Caco-2 (cell line): Measurements from ENCODE around the gene CARHSP1. TPM values are rescaled to one million over a fixed set of nuclear protein-coding genes. Genes with fewer than 3 reads are reported as not detected.
"Not testable (repeated sequence)": the region's sequence is repeated elsewhere in the genome, so short reads cannot be mapped to it uniquely, and the experiment has no call there.

Experiments
- Bru-seq: library from RNA; stranded (reverse); fragments of 400-500 nt; gene quantifications from one replicate; lab custom pipeline; 2021; lab: Mats Ljungman, UMichigan
- BruChase-seq, 2 experiments: library from RNA; stranded (reverse); fragments of 400-500 nt; gene quantifications; one replicate each; lab custom pipeline; 2021; lab: Mats Ljungman, UMichigan
- BruUV-seq: library from RNA; stranded (reverse); fragments of 400-500 nt; replicated peaks from 2 replicates; lab custom pipeline; 2021; lab: Mats Ljungman, UMichigan
- CTCF ChIA-PET: fragments of 300-600 bp; sonication (Branson Sonifier 250); formaldehyde crosslinking; loops from one replicate; lab custom pipeline; 2022; ENCODE audit warnings: antibody characterized with exemption; lab: Charles Lee
- POLR2A ChIA-PET: fragments of 300-600 bp; sonication (Branson Sonifier 250); formaldehyde crosslinking; loops from one replicate; lab custom pipeline; 2022; ENCODE audit warnings: antibody characterized with exemption; lab: Charles Lee
- DNase-seq, 2 experiments: peaks; one replicate each; pipeline versions ENCODE4 v3.0.0 to v3.0.0-alpha.2; 2020 to 2022
- H3K27me3 ChIP-seq: replicated peaks from 2 replicates; pipeline ENCODE4 v1.6.0; 2011; ENCODE audit warnings: low read length; ENCODE audit not compliant: control insufficient read depth, insufficient read depth
- H3K36me3 ChIP-seq: 2 replicates; pipeline ENCODE4 v1.5.1; 2011; ENCODE audit warnings: low read length; ENCODE audit not compliant: control insufficient read depth, insufficient read depth
- H3K4me1 ChIP-seq: fragments of 250-450 bp; sonication (Bioruptor Pico); 2 replicates; pipeline ENCODE4 v1.5.1; 2020; ENCODE audit warnings: mild to moderate bottlenecking
- H3K4me3 ChIP-seq: 2 replicates; pipeline ENCODE4 v1.5.1; 2011; ENCODE audit warnings: low read depth, mild to moderate bottlenecking, control low read depth, low read length
- H3K9me3 ChIP-seq: fragments of 250-450 bp; sonication (Bioruptor Pico); 2 replicates; pipeline ENCODE4 v1.5.1; 2020; ENCODE audit warnings: mild to moderate bottlenecking, moderate library complexity
- H3K27ac Mint-ChIP-seq: one replicate; pipeline ENCODE4 v1.8.0; 2022; ENCODE audit warnings: mixed read lengths; ENCODE audit not compliant: unreplicated experiment
- H3K27me3 Mint-ChIP-seq: one replicate; pipeline ENCODE4 v1.8.0; 2022; ENCODE audit warnings: mixed read lengths; ENCODE audit not compliant: insufficient read depth, unreplicated experiment
- H3K36me3 Mint-ChIP-seq: one replicate; pipeline ENCODE4 v1.8.0; 2022; ENCODE audit warnings: mild to moderate bottlenecking, mixed read lengths; ENCODE audit not compliant: insufficient read depth, unreplicated experiment
- H3K4me1 Mint-ChIP-seq: one replicate; pipeline ENCODE4 v1.8.0; 2022; ENCODE audit warnings: low read depth, mixed read lengths; ENCODE audit not compliant: unreplicated experiment
- H3K4me3 Mint-ChIP-seq: one replicate; pipeline ENCODE4 v1.8.0; 2022; ENCODE audit warnings: mild to moderate bottlenecking, moderate library complexity, mixed read lengths; ENCODE audit not compliant: unreplicated experiment
- H3K9me3 Mint-ChIP-seq: one replicate; pipeline ENCODE4 v1.8.0; 2022; ENCODE audit warnings: mixed read lengths; ENCODE audit not compliant: unreplicated experiment
- intact Hi-C: fragments of 100-400 bp; cut with micrococcal nuclease; formaldehyde crosslinking; loops from one replicate; pipeline ENCODE4 v1.10.0; 2022; ENCODE audit not compliant: unreplicated experiment
- long read RNA-seq: library from polyadenylated mRNA; stranded (forward); transcript quantifications from one replicate; pipeline ENCODE4 v2.0.0, GENCODE V29; 2022
- total RNA-seq: library from RNA; stranded (reverse); gene quantifications from 2 replicates; pipeline ENCODE4 v1.2.3, GENCODE V29; 2022
- TF ChIP-seq, protein P1 (sequence below), 2 experiments: fragments of 200-600 bp in 1 of 2; IDR thresholded peaks; 1 replicate in 1 of 2; 2 replicates in 1 of 2; pipeline versions ENCODE4 v1.5.1 to v1.8.0; 2011 to 2022; ENCODE audit warnings: antibody characterized with exemption in 1 of 2, control low read depth in 1 of 2, inconsistent platforms in 1 of 2, low read depth in 1 of 2, low read length in 1 of 2, mild to moderate bottlenecking in 1 of 2, moderate library complexity in 1 of 2; ENCODE audit not compliant: insufficient read depth in 1 of 2, severe bottlenecking in 1 of 2, unreplicated experiment in 1 of 2

Gene CARHSP1
- total RNA-seq = 103 and 105 TPM in 2 replicates
- percentile 70 among the genes with signal in this experiment for Bru-seq, nascent RNA
- percentile 80 among the genes with signal in this experiment for BruChase-seq, experiment 1, labeled RNA remaining after a 2-hour chase
- BruChase-seq, experiment 2, labeled RNA remaining after a 6-hour chase = percentile 86 among the genes with signal in this experiment
- long read RNA-seq, transcript CARHSP1-201 (4 exons, 746 nt) = major isoform, 85 of 134 reads
- long read RNA-seq, partial matches to known transcripts = 4 of 134 reads
- long read RNA-seq, other reads (novel, unspliced or antisense) = 45 of 134 reads

GRCh38 chr16:8868416-8869211, at the start of gene CARHSP1:
Gene CARHSP1, minus strand, starts transcription at chr16:8869006. Its CDS starts 9,678 bp downstream, at chr16:8859328.
- DNase-seq = peak; percentile 89
- CTCF ChIA-PET = interaction anchor here (0.6 to 2.4 kb wide), 13 partner anchors 8 to 222 kb away, joined by 3 to 8 read pairs (median 5); no protein-coding TSS in a partner anchor
- H3K36me3 ChIP-seq = no peaks in the 10 kb centered on the region
- POLR2A ChIA-PET = interaction anchor here (0.5 to 1.6 kb wide), 12 partner anchors 9 to 223 kb away, joined by 3 to 13 read pairs (median 4); partner anchors contain the start of genes ABAT, HAPSTR1, PMM2 and TMEM186
- H3K9me3 Mint-ChIP-seq = no peaks in the 10 kb centered on the region
- no peaks in the 10 kb centered on the region for H3K9me3 ChIP-seq
- intact Hi-C loops = loop anchor here (1.0 to 5.0 kb wide), 3 partner anchors 10 to 224 kb away; partner anchors contain the start of genes HAPSTR1, PMM2 and TMEM186
- peaks cover 30% of the 10 kb centered on the region for H3K36me3 Mint-ChIP-seq
- TF ChIP-seq, protein P1, sequence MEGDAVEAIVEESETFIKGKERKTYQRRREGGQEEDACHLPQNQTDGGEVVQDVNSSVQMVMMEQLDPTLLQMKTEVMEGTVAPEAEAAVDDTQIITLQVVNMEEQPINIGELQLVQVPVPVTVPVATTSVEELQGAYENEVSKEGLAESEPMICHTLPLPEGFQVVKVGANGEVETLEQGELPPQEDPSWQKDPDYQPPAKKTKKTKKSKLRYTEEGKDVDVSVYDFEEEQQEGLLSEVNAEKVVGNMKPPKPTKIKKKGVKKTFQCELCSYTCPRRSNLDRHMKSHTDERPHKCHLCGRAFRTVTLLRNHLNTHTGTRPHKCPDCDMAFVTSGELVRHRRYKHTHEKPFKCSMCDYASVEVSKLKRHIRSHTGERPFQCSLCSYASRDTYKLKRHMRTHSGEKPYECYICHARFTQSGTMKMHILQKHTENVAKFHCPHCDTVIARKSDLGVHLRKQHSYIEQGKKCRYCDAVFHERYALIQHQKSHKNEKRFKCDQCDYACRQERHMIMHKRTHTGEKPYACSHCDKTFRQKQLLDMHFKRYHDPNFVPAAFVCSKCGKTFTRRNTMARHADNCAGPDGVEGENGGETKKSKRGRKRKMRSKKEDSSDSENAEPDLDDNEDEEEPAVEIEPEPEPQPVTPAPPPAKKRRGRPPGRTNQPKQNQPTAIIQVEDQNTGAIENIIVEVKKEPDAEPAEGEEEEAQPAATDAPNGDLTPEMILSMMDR (IDR thresholded peaks at IDR 0.05; ENCODE audit: insufficient read depth in 1 of 2, low read depth in 1 of 2, low read length in 1 of 2, severe bottlenecking in 1 of 2, unreplicated experiment in 1 of 2) = no peak
- peaks cover 15% of the 10 kb centered on the region for H3K4me1 Mint-ChIP-seq
- H3K4me3 ChIP-seq = peak within 1 kb of the TSS; percentile 62
- H3K27me3 ChIP-seq = no peaks in the 10 kb centered on the region
- no TSS peak for BruUV-seq
- peak within 1 kb of the TSS; percentile 97 for H3K27ac Mint-ChIP-seq
- H3K4me3 Mint-ChIP-seq = peak within 1 kb of the TSS; percentile 97
- peaks cover 42% of the 10 kb centered on the region for H3K4me1 ChIP-seq
- H3K27me3 Mint-ChIP-seq = no peaks in the 10 kb centered on the region

DNA sequence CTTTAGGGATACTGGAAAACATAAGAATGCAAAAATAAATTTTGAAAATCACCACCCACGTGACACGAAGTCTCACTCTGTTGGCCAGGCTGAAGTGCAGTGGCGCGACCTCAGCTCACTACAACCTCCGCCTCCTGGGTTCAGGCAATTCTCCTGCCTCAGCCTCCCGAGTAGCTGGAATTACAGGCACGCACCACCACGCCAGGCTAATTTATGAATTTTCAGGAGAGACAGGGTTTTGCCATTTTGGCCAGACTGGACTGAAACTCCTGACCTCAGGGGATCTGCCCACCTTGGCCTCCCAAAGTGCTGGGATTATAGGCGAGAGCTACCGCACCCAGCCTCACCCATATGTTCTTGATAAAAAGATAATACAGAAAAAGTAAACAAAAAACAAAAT, 48.5 kb upstream of the CARHSP1 start:
- Mint-ChIP-seq H3K36me3 (peaks cover 77% of the 10 kb centered on the region), H3K4me1 (peaks cover 26% of the 10 kb centered on the region)
- H3K4me3 Mint-ChIP-seq, intact Hi-C loops, CTCF ChIA-PET, H3K9me3 ChIP-seq, H3K27me3 Mint-ChIP-seq, H3K27ac Mint-ChIP-seq, BruUV-seq, H3K9me3 Mint-ChIP-seq, H3K4me3 ChIP-seq, H3K27me3 ChIP-seq, DNase-seq, H3K36me3 ChIP-seq, POLR2A ChIA-PET: not testable (repeated sequence)
- H3K4me1 ChIP-seq = peaks cover 18% of the 10 kb centered on the region

DNA sequence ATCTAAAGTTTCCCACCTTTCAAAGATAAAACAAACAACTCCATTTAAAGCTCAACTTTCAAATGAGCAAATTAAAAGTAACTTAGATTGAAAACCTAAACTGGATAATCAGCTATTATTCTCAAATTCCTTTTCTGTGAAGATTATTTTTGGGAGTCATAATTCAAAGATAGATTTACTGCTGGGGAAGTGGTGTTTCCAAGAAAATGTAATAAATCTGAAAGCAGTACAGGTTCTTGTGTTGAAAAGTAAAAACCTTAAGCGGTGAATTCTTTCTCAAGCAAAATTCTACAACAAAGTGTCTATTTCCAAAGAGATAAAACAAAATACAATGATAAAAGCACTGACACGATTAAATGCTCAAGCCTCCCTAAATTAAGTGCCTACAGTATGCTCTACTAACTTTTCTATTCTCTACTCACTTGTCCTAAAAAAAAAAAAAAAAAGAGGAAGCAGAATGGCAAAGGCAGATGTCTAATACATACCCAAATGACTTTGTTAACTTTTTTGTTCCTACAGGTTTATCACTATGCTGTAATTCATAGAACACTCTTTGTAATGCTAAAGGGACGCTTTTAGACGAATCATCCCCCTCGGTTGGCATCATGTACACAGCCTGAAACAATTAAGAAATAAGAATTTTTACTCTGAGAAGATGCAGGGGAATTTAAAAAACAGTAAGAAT, 47.9 kb upstream of the CARHSP1 start:
- Mint-ChIP-seq H3K9me3 (no peaks in the 10 kb centered on the region), H3K27me3 (no peaks in the 10 kb centered on the region), H3K4me3 (no peak overlapping the region), H3K27ac (no peak overlapping the region), H3K4me1 (peaks cover 33% of the 10 kb centered on the region), H3K36me3 (peaks cover 77% of the 10 kb centered on the region)
- Histone ChIP-seq H3K9me3 (no peaks in the 10 kb centered on the region), H3K4me1 (peaks cover 22% of the 10 kb centered on the region), H3K4me3 (no peak overlapping the region), H3K36me3 (peaks cover 2% of the 10 kb centered on the region), H3K27me3 (no peaks in the 10 kb centered on the region)
- intact Hi-C loops = no loop called here
- CTCF ChIA-PET = interaction anchor here (0.6 kb wide), 2 partner anchors 15 to 93 kb away, joined by 5 to 7 read pairs; no protein-coding TSS in a partner anchor
- no peak for DNase-seq
- BruUV-seq = no TSS peak
- TF ChIP-seq, protein P1 (IDR thresholded peaks at IDR 0.05; ENCODE audit: insufficient read depth in 1 of 2, low read depth in 1 of 2, low read length in 1 of 2, severe bottlenecking in 1 of 2, unreplicated experiment in 1 of 2) = no peak
- POLR2A ChIA-PET = no interaction called here
